HG03520 (cell line): ENCODE data around the gene MALL.
"Not testable (repeated sequence)": the region's sequence is repeated elsewhere in the genome, so short reads cannot be mapped to it uniquely, and the experiment has no call there.

Experiments used
- ATAC-seq: cut with Tn5 transposase; IDR thresholded peaks from one replicate; pipeline ENCODE4 v1.9.1; 2021; ENCODE audit warnings: mild to moderate bottlenecking, moderate library complexity; ENCODE audit not compliant: unreplicated experiment

MALL gene

GRCh38 chr2:110121052-110121334, 5.4 kb upstream of the MALL start:
- no peak for ATAC-seq

GRCh38 chr2:110120171-110121051, 4.8 kb upstream of the MALL start:
- no peak for ATAC-seq

GRCh38 chr2:110116033-110116710, 550 bp upstream of the MALL start:
- no peak for ATAC-seq

- no peak for ATAC-seq
Observed at GRCh38 chr2:110114831-110115255, 779 bp downstream of the MALL start.

- no peak for ATAC-seq
Observed at GRCh38 chr2:110113961-110114591, 1.5 kb downstream of the MALL start.

- not testable (repeated sequence) for ATAC-seq
Observed at GRCh38 chr2:110108291-110108690, 7.3 kb downstream of the MALL start.

GRCh38 chr2:110107092-110108079, 8.2 kb downstream of the MALL start:
- ATAC-seq, result no peak

GRCh38 chr2:110106642-110107041, 9.0 kb downstream of the MALL start:
- no peak for ATAC-seq

- no peak for ATAC-seq
Observed at GRCh38 chr2:110105608-110106467, 9.8 kb downstream of the MALL start.

- no peak for ATAC-seq
Observed at GRCh38 chr2:110105183-110105582, 10.4 kb downstream of the MALL start.

GRCh38 chr2:110104025-110104771, 11.4 kb downstream of the MALL start:
- no peak for ATAC-seq

GRCh38 chr2:110103061-110103961, 12.3 kb downstream of the MALL start:
- ATAC-seq, result no peak

- ATAC-seq, result no peak
Observed at GRCh38 chr2:110101901-110102803, 13.5 kb downstream of the MALL start.

GRCh38 chr2:110101280-110101844, 14.3 kb downstream of the MALL start:
- ATAC-seq, result no peak

- ATAC-seq, result not testable (repeated sequence)
Observed at GRCh38 chr2:110100880-110101279, 14.7 kb downstream of the MALL start.

- ATAC-seq, result no peak
Observed at GRCh38 chr2:110100480-110100879, 15.1 kb downstream of the MALL start.
